Motor neuron (in vitro differentiated cells): ENCODE measurements around the gene FNTB. TPM values are rescaled to one million over a fixed set of nuclear protein-coding genes. Genes with fewer than 3 reads are reported as not detected.

Experiments used
- ATAC-seq, 8 experiments: fragments of 200-7000 bp; cut with Tn5 transposase; replicated peaks in 6 of 8; 2 replicates each; pipeline ENCODE4 v1.8.0; 2021; ENCODE audit warnings: mild to moderate bottlenecking in 8 of 8, moderate library complexity in 8 of 8
- H3K27ac ChIP-seq, 2 donors: fragments of 250-450 bp; sonication (Bioruptor Pico); 2 replicates each; pipeline ENCODE4 v1.9.0; 2021; ENCODE audit warnings: antibody characterized with exemption in 2 of 2, mild to moderate bottlenecking in 2 of 2, moderate library complexity in 1 of 2
- H3K4me1 ChIP-seq, 2 donors: fragments of 250-450 bp; sonication (Bioruptor Pico); replicated peaks in 1 of 2; 2 replicates each; pipeline ENCODE4 v1.6.1; 2021; ENCODE audit warnings: antibody characterized with exemption in 2 of 2, mild to moderate bottlenecking in 2 of 2, moderate library complexity in 1 of 2
- H3K4me3 ChIP-seq, 5 donors: fragments of 250-450 bp; sonication (Bioruptor Pico); 2 replicates each; pipeline ENCODE4 v1.9.0; 2021; ENCODE audit warnings: antibody characterized with exemption in 5 of 5, mild to moderate bottlenecking in 5 of 5, moderate library complexity in 4 of 5
- WGBS, 10 experiments: fragments of 450-650 bp; shearing (Covaris generic); methylation state at CpG; one replicate each; pipeline ENCODE4 v1.0.0; 2022; 5-methylcytosine and 5-hydroxymethylcytosine counted together
- in situ Hi-C, 9 experiments: fragments of 400-800 bp; cut with MboI; loops; one replicate each; pipeline ENCODE4 v1.15.0; 2021; ENCODE audit warnings: low sequenced_read_pairs in 9 of 9, low pct_unique_long_range_greater_than_20kb in 2 of 9; ENCODE audit not compliant: unreplicated experiment in 9 of 9
- total RNA-seq, 8 experiments: library from RNA; unstranded; fragments of 300-600 nt; gene quantifications; 2 replicates each; pipeline versions ENCODE4 v1.2.3 to v1.2.4, GENCODE V29; 2022

Gene FNTB
- total RNA-seq, 8 experiments from 2014 or later: 12.7 to 22.5 (median 15.5) TPM

DNA sequence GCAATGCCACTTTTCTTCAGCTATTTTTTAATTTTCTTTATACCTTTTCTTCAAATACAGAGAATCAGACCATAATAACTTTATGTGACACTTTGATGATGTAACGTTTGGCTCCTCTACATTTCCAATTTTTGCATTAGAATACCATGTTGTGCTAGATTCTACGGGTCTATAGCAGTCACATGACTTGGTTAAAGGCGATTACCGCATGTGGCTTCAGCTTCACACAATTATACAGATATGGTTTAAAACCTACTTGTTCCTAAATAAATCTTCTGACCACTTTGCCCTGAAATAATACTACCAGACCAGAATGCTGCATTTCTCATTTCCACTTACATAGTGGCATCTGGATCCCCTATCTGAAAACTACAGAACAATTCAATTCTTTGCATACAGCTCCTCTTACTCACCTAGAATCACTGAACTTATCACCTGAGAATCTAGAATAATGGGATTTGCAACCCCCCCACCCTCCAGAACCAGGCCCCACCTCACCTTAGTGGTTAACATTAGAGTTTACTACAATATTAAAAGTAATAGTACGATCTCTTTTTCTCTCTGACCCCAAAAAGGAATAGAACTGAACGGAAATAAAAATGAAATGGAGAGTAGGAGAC, 114.3 kb downstream of the FNTB start:
- no peak for ATAC-seq
- in situ Hi-C loops: no loop called here
- Histone ChIP-seq H3K4me1 (peaks cover 4 to 11% of the 10 kb centered on the region in 2 donors), H3K27ac (no peak overlapping the region), H3K4me3 (peak overlapping the region; percentile 57 to 92 (median 81))
- 0 to 47% (median 14%) methylated on average over 3 to 6 of the region's 6 CpGs; no CpG with 5 or more reads in 1 of the 10 experiments for WGBS, 10 experiments

DNA sequence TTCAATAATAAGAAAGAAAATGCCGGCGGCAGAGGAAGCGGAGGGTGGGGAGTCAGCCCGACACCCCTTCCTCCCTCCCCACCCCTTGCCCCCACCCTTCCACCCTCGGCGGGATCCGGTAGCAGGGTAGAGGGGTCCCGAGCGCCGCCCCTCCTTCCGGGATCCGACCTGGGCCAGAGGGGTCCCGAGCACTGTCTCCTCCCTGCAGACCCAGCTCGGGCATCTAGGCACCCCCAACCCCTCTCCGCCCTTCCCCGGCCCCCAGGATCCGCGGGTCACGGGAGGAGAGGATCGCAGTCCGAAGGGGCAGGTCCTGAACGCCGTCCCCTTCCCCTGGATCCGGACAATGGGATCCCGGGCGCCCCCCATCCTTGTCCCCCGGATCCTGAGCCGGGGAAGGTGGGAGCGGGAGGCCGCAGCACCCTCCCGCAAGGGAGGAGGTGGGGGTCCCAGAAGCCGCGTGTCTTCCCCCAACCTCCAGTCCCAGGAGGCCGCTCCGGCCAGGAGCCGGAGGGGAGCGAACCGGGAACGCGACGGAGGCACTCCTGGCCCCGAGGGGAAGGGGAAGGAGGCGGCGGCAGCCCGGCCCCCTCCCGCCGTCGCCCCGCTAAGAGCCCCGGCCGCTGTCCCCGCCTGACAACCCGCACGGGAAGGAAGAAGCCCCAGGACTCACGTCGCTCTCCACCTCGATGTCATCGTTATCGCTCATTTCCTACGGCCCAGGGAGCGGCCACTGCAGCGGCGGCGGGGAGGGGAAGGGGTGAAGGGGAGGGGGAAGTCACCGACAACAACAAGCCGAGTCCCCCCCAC, 115.1 kb downstream of the FNTB start:
- peak in 3 of 8 experiments; percentile 14 to 27 (median 20) for ATAC-seq
- H3K27ac ChIP-seq: peak overlapping the region; percentile 70 to 94
- H3K4me1 ChIP-seq: peaks cover 4 to 11% of the 10 kb centered on the region in 2 donors
- WGBS, 10 experiments: 0 to 3% (median 0%) methylated on average over 2 to 4 of the region's 66 CpGs; no CpG with 5 or more reads in 4 of the 10 experiments
- H3K4me3 ChIP-seq: peak overlapping the region; percentile 57 to 92 (median 81)
- in situ Hi-C loops: no loop called here

DNA sequence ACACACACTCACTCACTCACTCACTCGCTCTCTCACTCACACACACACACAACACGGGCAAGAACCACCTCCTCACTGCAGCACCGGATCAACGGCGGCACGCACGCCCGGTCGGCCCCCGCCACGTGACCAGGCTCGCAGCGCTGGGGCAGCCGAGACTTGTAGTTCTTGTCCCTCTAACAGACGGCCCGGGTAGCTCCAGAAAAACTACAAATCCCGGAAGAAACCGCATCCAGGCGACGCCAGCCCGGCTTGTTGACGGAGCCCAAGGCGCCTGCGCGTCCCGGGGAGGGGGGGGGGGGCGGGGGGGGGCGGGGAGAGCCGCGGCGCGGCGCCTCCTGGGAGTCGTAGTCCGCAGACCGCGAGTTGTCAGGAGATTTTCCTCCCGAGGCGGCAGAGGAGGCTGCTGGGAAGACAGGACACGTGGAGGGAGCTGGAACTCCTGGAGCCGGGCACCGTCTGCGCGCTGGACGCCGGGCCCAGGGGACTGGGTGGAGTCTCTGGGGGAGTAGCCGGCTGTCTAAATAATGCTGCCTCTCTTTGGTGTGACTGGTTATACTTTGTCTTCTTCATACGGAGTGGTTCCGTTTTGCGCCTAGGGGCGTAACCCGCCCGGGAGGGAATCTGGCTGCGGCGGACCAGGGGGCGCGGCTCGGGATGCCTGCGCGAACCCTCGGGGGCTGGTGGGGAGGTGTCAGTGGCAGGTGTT, 115.9 kb downstream of the FNTB start, which contains the start of gene MAX:
Gene MAX (minus strand): TSS at position 77 of the 709 bp plus-strand sequence. CDS start 178 bp downstream, outside the sequence.
- WGBS, 10 experiments: 0 to 11% (median 3%) methylated on average over 1 to 6 of the region's 61 CpGs; no CpG with 5 or more reads in 7 of the 10 experiments
- in situ Hi-C loops: no loop called here
- H3K4me3 ChIP-seq: peak within 1 kb of the TSS; percentile 75 to 92 (median 81)
- H3K27ac ChIP-seq: peak within 1 kb of the TSS; percentile 78 to 94
- H3K4me1 ChIP-seq: peaks cover 4 to 11% of the 10 kb centered on the region in 2 donors
- peak; percentile 84 to 91 (median 90) for ATAC-seq

DNA sequence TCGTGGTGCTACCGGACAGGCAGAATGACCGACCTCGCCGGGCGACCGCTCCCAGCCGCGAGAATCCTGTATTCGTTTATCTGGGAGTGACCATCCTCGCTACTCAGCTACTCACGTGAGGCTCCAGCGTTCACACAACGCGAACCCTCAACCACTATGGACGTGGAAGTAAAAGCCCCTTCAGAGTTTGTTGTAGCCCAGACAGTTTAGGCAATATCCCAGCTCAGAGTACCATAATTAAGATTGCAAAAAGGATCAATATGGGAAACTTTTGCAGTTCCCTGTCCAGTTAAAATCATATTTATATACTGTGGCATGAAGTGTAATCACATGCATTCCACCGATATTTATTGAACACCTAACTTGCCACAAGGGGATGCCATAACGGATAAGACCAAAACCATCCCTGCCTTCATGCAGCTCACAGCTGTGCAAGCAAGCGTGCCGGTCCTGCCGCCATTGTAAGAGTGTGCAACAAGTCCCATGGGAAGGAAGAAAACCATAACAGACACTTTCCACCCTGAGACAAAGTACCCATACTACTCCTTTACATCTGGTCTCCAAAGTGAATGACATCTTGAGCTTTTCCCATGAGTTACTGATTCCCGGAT, 116.6 kb downstream of the FNTB start:
- ATAC-seq: peak in 1 of 8 experiments; percentile 1
- in situ Hi-C loops: no loop called here
- H3K4me3 ChIP-seq: peak overlapping the region; percentile 53 to 76 (median 62)
- WGBS, 10 experiments: 0 to 100% (median 19%) methylated on average over 1 to 22 of the region's 22 CpGs; no CpG with 5 or more reads in 1 of the 10 experiments
- peak overlapping the region; percentile 78 to 89 for H3K27ac ChIP-seq
- H3K4me1 ChIP-seq: peaks cover 4 to 11% of the 10 kb centered on the region in 2 donors

DNA sequence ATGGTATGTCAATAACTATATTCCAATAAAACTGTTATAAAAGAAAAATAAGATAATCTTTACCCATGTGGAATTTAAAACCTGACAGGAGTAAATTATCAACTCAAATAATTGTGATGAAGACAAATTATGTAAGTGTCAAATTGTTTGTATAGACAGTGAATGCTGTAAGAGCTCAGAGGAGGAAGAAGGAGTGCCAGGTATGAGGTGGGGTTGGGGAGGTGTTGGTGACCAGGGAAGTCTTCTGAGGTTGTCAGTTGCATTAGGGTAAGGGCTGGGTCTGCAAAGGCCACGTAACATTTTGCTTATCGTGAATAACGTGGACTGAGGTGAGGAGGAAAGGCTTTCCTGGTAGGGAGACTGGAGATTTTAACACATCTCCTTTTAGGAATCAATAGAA, 118.1 kb downstream of the FNTB start:
- 80 to 100% (median 95%) methylated on average over 1 to 3 of the region's 3 CpGs; no CpG with 5 or more reads in 1 of the 10 experiments for WGBS, 10 experiments
- in situ Hi-C loops: no loop called here
- no peak overlapping the region for H3K27ac ChIP-seq
- H3K4me1 ChIP-seq: peaks cover 4 to 11% of the 10 kb centered on the region in 2 donors
- ATAC-seq: no peak
- no peak overlapping the region for H3K4me3 ChIP-seq

DNA sequence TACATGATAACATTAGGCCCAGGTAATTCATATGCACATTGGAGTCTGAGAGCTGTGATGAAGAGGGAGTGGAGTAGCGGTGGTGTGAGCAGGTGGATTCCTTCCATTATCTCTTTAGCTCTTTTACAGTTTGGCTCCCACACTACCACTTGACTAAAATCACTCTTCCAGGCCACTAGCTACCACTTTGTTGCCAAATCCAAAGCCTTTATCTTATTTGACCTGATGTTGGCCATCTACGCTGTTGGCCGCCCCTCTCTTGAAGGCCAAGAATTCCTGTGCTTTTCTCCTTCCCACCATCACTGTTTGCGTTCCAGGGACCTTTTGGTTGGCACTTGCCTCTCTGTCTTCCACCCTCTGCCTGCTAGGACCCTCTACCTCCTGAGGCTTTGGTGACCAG, 119.6 kb downstream of the FNTB start:
- in situ Hi-C loops: no loop called here
- H3K4me3 ChIP-seq: no peak overlapping the region
- peaks cover 0 to 2% of the 10 kb centered on the region in 2 donors for H3K4me1 ChIP-seq
- no peak for ATAC-seq
- H3K27ac ChIP-seq: no peak overlapping the region
- 0 to 100% (median 86%) methylated on average over 1 to 3 of the region's 4 CpGs; no CpG with 5 or more reads in 1 of the 10 experiments for WGBS, 10 experiments

DNA sequence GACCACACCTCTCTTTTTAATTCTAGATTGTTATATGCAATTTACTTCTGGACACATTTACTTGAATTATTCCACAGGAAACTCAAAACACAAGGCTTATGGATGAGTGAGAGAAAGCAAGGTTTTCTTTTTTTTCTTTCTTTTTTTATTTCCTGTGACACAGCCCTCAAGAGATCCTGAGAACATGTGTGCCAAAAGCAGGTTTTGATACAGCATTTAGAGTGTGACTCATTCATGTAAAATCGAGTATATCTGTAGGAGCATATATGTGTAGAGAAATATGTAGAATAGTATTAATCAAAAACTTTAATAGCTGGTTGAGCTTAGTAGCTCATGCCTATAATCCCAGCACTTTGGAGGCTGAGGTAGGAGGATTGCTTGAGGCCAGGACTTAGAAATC, 120.0 kb downstream of the FNTB start:
- Histone ChIP-seq H3K4me3 (no peak overlapping the region), H3K4me1 (peaks cover 0 to 2% of the 10 kb centered on the region in 2 donors), H3K27ac (no peak overlapping the region)
- in situ Hi-C loops: no loop called here
- no peak for ATAC-seq
- WGBS, 10 experiments: 40% methylated on average over 1 of the region's 1 CpG; no CpG with 5 or more reads in 8 of the 10 experiments

DNA sequence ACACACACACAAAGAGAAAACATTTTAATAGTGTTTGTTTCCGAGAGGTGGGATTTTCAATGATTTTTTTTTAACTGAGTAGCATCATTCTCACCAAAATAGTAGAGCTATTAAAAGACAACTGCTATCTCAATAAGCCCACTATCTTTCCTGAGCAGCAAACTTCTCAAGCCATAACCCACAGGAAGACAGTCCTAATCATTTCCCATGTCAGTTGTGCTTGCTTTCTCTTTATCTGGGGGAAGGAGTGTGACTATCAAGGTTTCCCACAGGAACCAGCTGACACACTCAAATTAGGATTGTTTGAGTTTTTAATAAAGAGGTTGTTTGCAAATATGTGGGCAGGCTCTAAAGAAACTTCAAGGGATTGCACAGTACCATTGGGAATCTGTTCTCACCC, 120.5 kb downstream of the FNTB start:
- ATAC-seq: no peak
- H3K4me3 ChIP-seq: no peak overlapping the region
- 43 to 89% (median 80%) methylated on average over 1 of the region's 1 CpG; no CpG with 5 or more reads in 7 of the 10 experiments for WGBS, 10 experiments
- peaks cover 0 to 2% of the 10 kb centered on the region in 2 donors for H3K4me1 ChIP-seq
- no peak overlapping the region for H3K27ac ChIP-seq
- in situ Hi-C loops: no loop called here

DNA sequence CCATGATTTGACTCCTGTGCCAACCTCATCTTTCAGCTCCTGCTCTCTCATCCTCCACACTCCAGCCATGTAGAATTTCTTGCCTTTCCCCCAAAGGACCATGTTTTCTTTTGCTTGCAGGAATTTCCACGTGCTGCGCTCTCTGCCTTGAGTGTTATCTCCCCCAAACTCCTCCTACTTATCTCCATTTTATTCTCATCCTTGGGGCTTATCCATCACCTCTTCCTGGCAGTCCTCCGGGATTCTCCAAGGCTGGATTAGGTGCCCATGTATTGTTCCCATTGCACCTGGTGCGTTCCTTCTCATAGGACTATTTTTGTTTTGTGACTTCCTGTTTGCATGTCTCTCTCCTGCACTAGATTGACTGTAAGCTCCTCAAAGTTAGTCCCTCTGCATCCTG, 122.7 kb downstream of the FNTB start:
- in situ Hi-C loops: no loop called here

DNA sequence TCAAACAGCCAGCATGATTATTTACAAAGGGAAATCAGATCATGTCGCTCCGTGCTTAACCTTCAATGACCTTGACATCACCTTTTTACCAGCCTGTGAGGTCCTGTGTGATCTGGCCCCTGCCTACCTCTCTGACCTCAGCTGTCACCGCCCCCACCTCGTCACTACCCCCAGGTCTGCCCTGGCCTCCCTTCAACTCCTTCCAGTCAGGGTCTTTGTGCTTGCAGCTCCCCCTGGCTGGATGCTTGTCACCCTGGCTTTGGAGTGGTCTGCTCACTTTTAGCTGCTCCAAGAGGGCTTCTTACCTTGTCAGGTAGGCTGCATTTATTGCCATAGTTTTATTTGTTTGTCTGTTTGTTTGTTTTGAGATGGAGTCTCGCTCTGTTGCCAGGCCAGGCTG, 123.8 kb downstream of the FNTB start:
- ATAC-seq: no peak
- Histone ChIP-seq H3K27ac (no peak overlapping the region), H3K4me3 (no peak overlapping the region), H3K4me1 (no peaks in the 10 kb centered on the region)
- in situ Hi-C loops: no loop called here
- 52 to 100% (median 73%) methylated on average over 1 to 4 of the region's 5 CpGs; no CpG with 5 or more reads in 2 of the 10 experiments for WGBS, 10 experiments

More for the DNA sequence above, 122.7 kb downstream of the FNTB start:
- H3K4me3 ChIP-seq: no peak overlapping the region
- no peak for ATAC-seq
- H3K27ac ChIP-seq: no peak overlapping the region
- H3K4me1 ChIP-seq: no peaks in the 10 kb centered on the region
- 36 to 100% (median 74%) methylated on average over 1 to 4 of the region's 4 CpGs; no CpG with 5 or more reads in 1 of the 10 experiments for WGBS, 10 experiments
